ENCODE results near the gene GREB1. TPM values are rescaled to one million over a fixed set of nuclear protein-coding genes. Genes with fewer than 3 reads are reported as not detected.

The GREB1 gene
- total and polyA plus RNA-seq, 2 donors (not counting 1 experiment from before 2014, with no cell fraction given) = 0.04 to 0.39 TPM

- Histone ChIP-seq H3K4me3 (ENCODE audit: control extremely low read depth in 1 of 5, extremely low read depth in 1 of 5, insufficient read depth in 1 of 5, low read depth in 2 of 5, low read length in 4 of 5) (no peak overlapping the region), H3K4me2 (replicated peaks; ENCODE audit: low read depth, low read length, poor library complexity, severe bottlenecking) (no peak overlapping the region), H3K4me1 (ENCODE audit: control insufficient read depth in 2 of 2, insufficient read depth in 2 of 2, low read length in 2 of 2) (no peaks in the 10 kb centered on the region), H3K9ac (ENCODE audit: low read length) (no peak overlapping the region), H3K27ac (ENCODE audit: low read length in 2 of 2) (no peak overlapping the region), H3K36me3 (replicated peaks in 1 of 2; ENCODE audit: control extremely low read depth in 1 of 2, control insufficient read depth in 1 of 2, extremely low read depth in 1 of 2, insufficient read depth in 2 of 2, low read length in 1 of 2) (no peaks in the 10 kb centered on the region), H3K27me3 (replicated peaks in 1 of 4; ENCODE audit: control extremely low read depth in 1 of 4, control insufficient read depth in 3 of 4, insufficient read depth in 4 of 4, low read length in 3 of 4) (peaks cover 0 to 2% (median 0%) of the 10 kb centered on the region in 4 experiments), H2AFZ (ENCODE audit: insufficient read depth, low read depth, low read length, poor library complexity, severe bottlenecking) (no peak overlapping the region), H3K9me3 (ENCODE audit: control extremely low read depth in 1 of 3, control insufficient read depth in 2 of 3, insufficient read depth in 1 of 3, low read length in 2 of 3) (no peaks in the 10 kb centered on the region), H3K79me2 (ENCODE audit: control insufficient read depth, insufficient read depth, low read length) (no peaks in the 10 kb centered on the region), H4K20me1 (ENCODE audit: control insufficient read depth, insufficient read depth, low read length, poor library complexity, severe bottlenecking) (no peaks in the 10 kb centered on the region)
- ChIA-PET POLR2A (no interaction called here), CTCF (no interaction called here)
- WGBS (ENCODE audit: insufficient coverage) = 98% methylated on average over 38 of the region's 38 CpGs
- TF ChIP-seq EZH2 (IDR thresholded peaks at IDR 0.05; ENCODE audit: borderline replicate concordance, insufficient read depth, low read depth, low read length, poor library complexity, severe bottlenecking) (no peak), CTCF (IDR thresholded peaks at IDR 0.05) (no peak)
- Mint-ChIP-seq H3K27ac (no peak overlapping the region), H3K4me3 (no peak overlapping the region), H3K9me3 (ENCODE audit: insufficient read depth) (no peaks in the 10 kb centered on the region), H3K4me1 (no peaks in the 10 kb centered on the region), H3K27me3 (peaks cover 4% of the 10 kb centered on the region)
- ATAC-seq (ENCODE audit: low read depth) (no peak), DNase-seq (no peak)
- intact Hi-C loops (cut with micrococcal nuclease) = no loop called here
These were observed 76.9 kb downstream of the GREB1 start for GRCh38 chr2:11610624-11611242.

- no peak for DNase-seq
- Histone ChIP-seq H3K4me2 (replicated peaks; ENCODE audit: low read depth, low read length, poor library complexity, severe bottlenecking) (no peak overlapping the region), H3K79me2 (ENCODE audit: control insufficient read depth, insufficient read depth, low read length) (no peaks in the 10 kb centered on the region), H3K4me1 (ENCODE audit: control insufficient read depth in 2 of 2, insufficient read depth in 2 of 2, low read length in 2 of 2) (no peaks in the 10 kb centered on the region), H3K9me3 (ENCODE audit: control extremely low read depth in 1 of 3, control insufficient read depth in 2 of 3, insufficient read depth in 1 of 3, low read length in 2 of 3) (no peaks in the 10 kb centered on the region), H4K20me1 (ENCODE audit: control insufficient read depth, insufficient read depth, low read length, poor library complexity, severe bottlenecking) (no peaks in the 10 kb centered on the region), H2AFZ (ENCODE audit: insufficient read depth, low read depth, low read length, poor library complexity, severe bottlenecking) (no peak overlapping the region), H3K27ac (ENCODE audit: low read length in 2 of 2) (no peak overlapping the region), H3K36me3 (replicated peaks in 1 of 2; ENCODE audit: control extremely low read depth in 1 of 2, control insufficient read depth in 1 of 2, extremely low read depth in 1 of 2, insufficient read depth in 2 of 2, low read length in 1 of 2) (no peaks in the 10 kb centered on the region), H3K27me3 (replicated peaks in 1 of 4; ENCODE audit: control extremely low read depth in 1 of 4, control insufficient read depth in 3 of 4, insufficient read depth in 4 of 4, low read length in 3 of 4) (peaks cover 0 to 2% (median 0%) of the 10 kb centered on the region in 4 experiments), H3K4me3 (ENCODE audit: control extremely low read depth in 1 of 5, extremely low read depth in 1 of 5, insufficient read depth in 1 of 5, low read depth in 2 of 5, low read length in 4 of 5) (no peak overlapping the region), H3K9ac (ENCODE audit: low read length) (no peak overlapping the region)
- intact Hi-C loops (cut with micrococcal nuclease) = no loop called here
- POLR2A ChIA-PET = no interaction called here
- 98% methylated on average over 5 of the region's 5 CpGs for WGBS (ENCODE audit: insufficient coverage)
- TF ChIP-seq CTCF (IDR thresholded peaks at IDR 0.05) (no peak), EZH2 (IDR thresholded peaks at IDR 0.05; ENCODE audit: borderline replicate concordance, insufficient read depth, low read depth, low read length, poor library complexity, severe bottlenecking) (no peak)
- peaks cover 4% of the 10 kb centered on the region for H3K27me3 Mint-ChIP-seq
- H3K4me1 Mint-ChIP-seq = no peaks in the 10 kb centered on the region
- no peak overlapping the region for H3K4me3 Mint-ChIP-seq
- CTCF ChIA-PET = no interaction called here
- no peak for ATAC-seq (ENCODE audit: low read depth)
- no peaks in the 10 kb centered on the region for H3K9me3 Mint-ChIP-seq (ENCODE audit: insufficient read depth)
- no peak overlapping the region for H3K27ac Mint-ChIP-seq
These were observed 77.4 kb downstream of the GREB1 start for GRCh38 chr2:11611251-11611650.

Data from B cell (primary cell).